ENCODE results near the gene RELL1. TPM values are rescaled to one million over a fixed set of nuclear protein-coding genes. Genes with fewer than 3 reads are reported as not detected.

Gene RELL1
- total and polyA plus RNA-seq, 2 donors (not counting 1 experiment from before 2014, with no cell fraction given) = 0.64 to 3.2 TPM

DNA sequence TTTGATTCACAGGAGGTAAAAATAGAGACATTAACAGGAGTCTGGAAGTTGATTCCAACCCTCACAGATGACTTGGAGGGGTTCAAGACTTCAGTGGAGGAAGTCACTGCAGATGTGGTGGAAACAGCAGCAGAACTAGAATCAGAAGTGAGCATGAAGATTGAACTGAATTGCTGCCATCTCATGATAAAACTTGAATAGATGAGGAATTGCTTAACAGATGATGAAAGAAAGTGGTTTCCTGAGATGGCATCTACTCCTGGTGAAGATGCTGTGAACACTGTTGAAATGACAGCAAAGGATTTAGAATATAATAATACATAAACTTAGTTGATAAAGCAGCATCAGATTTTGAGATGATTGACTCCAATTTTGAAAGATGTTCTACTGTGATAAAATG, 76.5 kb downstream of the RELL1 start:
- intact Hi-C loops (cut with micrococcal nuclease) = no loop called here
- no peak for TF ChIP-seq EZH2 (IDR thresholded peaks at IDR 0.05; ENCODE audit: borderline replicate concordance, insufficient read depth, low read depth, low read length, poor library complexity, severe bottlenecking)
- TF ChIP-seq, protein P1, sequence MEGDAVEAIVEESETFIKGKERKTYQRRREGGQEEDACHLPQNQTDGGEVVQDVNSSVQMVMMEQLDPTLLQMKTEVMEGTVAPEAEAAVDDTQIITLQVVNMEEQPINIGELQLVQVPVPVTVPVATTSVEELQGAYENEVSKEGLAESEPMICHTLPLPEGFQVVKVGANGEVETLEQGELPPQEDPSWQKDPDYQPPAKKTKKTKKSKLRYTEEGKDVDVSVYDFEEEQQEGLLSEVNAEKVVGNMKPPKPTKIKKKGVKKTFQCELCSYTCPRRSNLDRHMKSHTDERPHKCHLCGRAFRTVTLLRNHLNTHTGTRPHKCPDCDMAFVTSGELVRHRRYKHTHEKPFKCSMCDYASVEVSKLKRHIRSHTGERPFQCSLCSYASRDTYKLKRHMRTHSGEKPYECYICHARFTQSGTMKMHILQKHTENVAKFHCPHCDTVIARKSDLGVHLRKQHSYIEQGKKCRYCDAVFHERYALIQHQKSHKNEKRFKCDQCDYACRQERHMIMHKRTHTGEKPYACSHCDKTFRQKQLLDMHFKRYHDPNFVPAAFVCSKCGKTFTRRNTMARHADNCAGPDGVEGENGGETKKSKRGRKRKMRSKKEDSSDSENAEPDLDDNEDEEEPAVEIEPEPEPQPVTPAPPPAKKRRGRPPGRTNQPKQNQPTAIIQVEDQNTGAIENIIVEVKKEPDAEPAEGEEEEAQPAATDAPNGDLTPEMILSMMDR (IDR thresholded peaks at IDR 0.05) = no peak
- Histone ChIP-seq H4K20me1 (ENCODE audit: control insufficient read depth, insufficient read depth, low read length, poor library complexity, severe bottlenecking) (no peaks in the 10 kb centered on the region), H3K9ac (ENCODE audit: low read length) (no peak overlapping the region), H2AFZ (ENCODE audit: insufficient read depth, low read depth, low read length, poor library complexity, severe bottlenecking) (no peak overlapping the region), H3K36me3 (replicated peaks in 1 of 2; ENCODE audit: control extremely low read depth in 1 of 2, control insufficient read depth in 1 of 2, extremely low read depth in 1 of 2, insufficient read depth in 2 of 2, low read length in 1 of 2) (no peaks in the 10 kb centered on the region), H3K4me3 (ENCODE audit: control extremely low read depth in 1 of 5, extremely low read depth in 1 of 5, insufficient read depth in 1 of 5, low read depth in 2 of 5, low read length in 4 of 5) (no peak overlapping the region), H3K27ac (ENCODE audit: low read length in 2 of 2) (no peak overlapping the region), H3K79me2 (ENCODE audit: control insufficient read depth, insufficient read depth, low read length) (no peaks in the 10 kb centered on the region), H3K27me3 (replicated peaks in 1 of 4; ENCODE audit: control extremely low read depth in 1 of 4, control insufficient read depth in 3 of 4, insufficient read depth in 4 of 4, low read length in 3 of 4) (no peaks in the 10 kb centered on the region), H3K9me3 (ENCODE audit: control extremely low read depth in 1 of 3, control insufficient read depth in 2 of 3, insufficient read depth in 1 of 3, low read length in 2 of 3) (no peaks in the 10 kb centered on the region), H3K4me1 (ENCODE audit: control insufficient read depth in 2 of 2, insufficient read depth in 2 of 2, low read length in 2 of 2) (no peaks in the 10 kb centered on the region), H3K4me2 (replicated peaks; ENCODE audit: low read depth, low read length, poor library complexity, severe bottlenecking) (no peak overlapping the region)
- Mint-ChIP-seq H3K9me3 (ENCODE audit: insufficient read depth) (peaks cover 8% of the 10 kb centered on the region), H3K4me1 (no peaks in the 10 kb centered on the region), H3K27ac (no peak overlapping the region), H3K27me3 (no peaks in the 10 kb centered on the region), H3K4me3 (no peak overlapping the region)
- CTCF ChIA-PET = no interaction called here
- DNase-seq (no peak), ATAC-seq (ENCODE audit: low read depth) (no peak)
- POLR2A ChIA-PET = no interaction called here

- intact Hi-C loops (cut with micrococcal nuclease) = no loop called here
- ATAC-seq (ENCODE audit: low read depth) (no peak), DNase-seq (no peak)
- H3K4me1 ChIP-seq (ENCODE audit: control insufficient read depth in 2 of 2, insufficient read depth in 2 of 2, low read length in 2 of 2) = peaks cover 0 to 3% of the 10 kb centered on the region in 2 donors
- H3K9ac ChIP-seq (ENCODE audit: low read length) = no peak overlapping the region
- no peak overlapping the region for H3K27ac ChIP-seq (ENCODE audit: low read length in 2 of 2)
- no peak for TF ChIP-seq EZH2 (IDR thresholded peaks at IDR 0.05; ENCODE audit: borderline replicate concordance, insufficient read depth, low read depth, low read length, poor library complexity, severe bottlenecking)
- TF ChIP-seq, protein P1 (IDR thresholded peaks at IDR 0.05) = no peak
- Mint-ChIP-seq H3K9me3 (ENCODE audit: insufficient read depth) (peaks cover 8% of the 10 kb centered on the region), H3K4me1 (peaks cover 2% of the 10 kb centered on the region), H3K27ac (no peak overlapping the region), H3K4me3 (no peak overlapping the region), H3K27me3 (peaks cover 3% of the 10 kb centered on the region)
- H3K27me3 ChIP-seq (replicated peaks in 1 of 4; ENCODE audit: control extremely low read depth in 1 of 4, control insufficient read depth in 3 of 4, insufficient read depth in 4 of 4, low read length in 3 of 4) = no peaks in the 10 kb centered on the region
- 100% methylated on average over 2 of the region's 5 CpGs for WGBS (ENCODE audit: insufficient coverage)
- no peaks in the 10 kb centered on the region for H3K79me2 ChIP-seq (ENCODE audit: control insufficient read depth, insufficient read depth, low read length)
- no peak overlapping the region for H2AFZ ChIP-seq (ENCODE audit: insufficient read depth, low read depth, low read length, poor library complexity, severe bottlenecking)
- CTCF ChIA-PET = no interaction called here
- H3K4me3 ChIP-seq (ENCODE audit: control extremely low read depth in 1 of 5, extremely low read depth in 1 of 5, insufficient read depth in 1 of 5, low read depth in 2 of 5, low read length in 4 of 5) = no peak overlapping the region
- POLR2A ChIA-PET = no interaction called here
- no peaks in the 10 kb centered on the region for H4K20me1 ChIP-seq (ENCODE audit: control insufficient read depth, insufficient read depth, low read length, poor library complexity, severe bottlenecking)
- no peaks in the 10 kb centered on the region for H3K36me3 ChIP-seq (replicated peaks in 1 of 2; ENCODE audit: control extremely low read depth in 1 of 2, control insufficient read depth in 1 of 2, extremely low read depth in 1 of 2, insufficient read depth in 2 of 2, low read length in 1 of 2)
- H3K4me2 ChIP-seq (replicated peaks; ENCODE audit: low read depth, low read length, poor library complexity, severe bottlenecking) = no peak overlapping the region
- no peaks in the 10 kb centered on the region for H3K9me3 ChIP-seq (ENCODE audit: control extremely low read depth in 1 of 3, control insufficient read depth in 2 of 3, insufficient read depth in 1 of 3, low read length in 2 of 3)
These were observed 79.2 kb downstream of the RELL1 start for GRCh38 chr4:37607018-37607417.

Measured in B cell (primary cell).